GM18507 (cell line): ENCODE measurements around the gene IFT57.
"Not testable (repeated sequence)": the region's sequence is repeated elsewhere in the genome, so short reads cannot be mapped to it uniquely, and the experiment has no call there.

Experiments
- DNase-seq: peaks from one replicate; pipeline ENCODE4 v3.0.0; 2011; ENCODE audit warnings: low read depth; ENCODE audit not compliant: insufficient read length; ENCODE audit errors: extremely low spot score
- FAIRE-seq: peaks from 2 replicates; lab custom pipeline; 2011; peaks lifted over from hg19 to GRCh38; lab: Jason Lieb, UNC

The IFT57 gene

GRCh38 chr3:108178676-108179075 is 43.5 kb downstream of the IFT57 start:
- no peak for FAIRE-seq
- DNase-seq: no peak

GRCh38 chr3:108177536-108177935 is 44.7 kb downstream of the IFT57 start:
- DNase-seq: no peak
- FAIRE-seq: no peak

- DNase-seq (no peak), FAIRE-seq (no peak)
These were observed 46.9 kb downstream of the IFT57 start for GRCh38 chr3:108175352-108175751.

GRCh38 chr3:108171106-108171505 is 51.1 kb downstream of the IFT57 start:
- DNase-seq (no peak), FAIRE-seq (no peak)

GRCh38 chr3:108164391-108164790 is 57.8 kb downstream of the IFT57 start:
- DNase-seq: no peak
- FAIRE-seq: no peak

- FAIRE-seq (no peak), DNase-seq (no peak)
These were observed 62.4 kb downstream of the IFT57 start for GRCh38 chr3:108159865-108160264.

GRCh38 chr3:108159105-108159504 is 63.1 kb downstream of the IFT57 start:
- FAIRE-seq (no peak), DNase-seq (no peak)

- peak; percentile 31 for FAIRE-seq
- DNase-seq: no peak
These were observed 64.0 kb downstream of the IFT57 start for GRCh38 chr3:108158251-108158650.

- no peak for DNase-seq
- no peak for FAIRE-seq
These were observed 65.0 kb downstream of the IFT57 start for GRCh38 chr3:108157273-108157672.

- FAIRE-seq (no peak), DNase-seq (no peak)
These were observed 65.8 kb downstream of the IFT57 start for GRCh38 chr3:108156312-108156853.

GRCh38 chr3:108155642-108156041 is 66.6 kb downstream of the IFT57 start:
- FAIRE-seq: not testable (repeated sequence)

GRCh38 chr3:108153451-108153981 is 68.7 kb downstream of the IFT57 start:
- FAIRE-seq (peak; percentile 72), DNase-seq (peak; percentile 5)

More at GRCh38 chr3:108155642-108156041, 66.6 kb downstream of the IFT57 start:
- DNase-seq: not testable (repeated sequence)

- DNase-seq (no peak), FAIRE-seq (no peak)
These were observed 70.0 kb downstream of the IFT57 start for GRCh38 chr3:108152274-108152673.

- no peak for FAIRE-seq
These were observed 72.0 kb downstream of the IFT57 start for GRCh38 chr3:108150200-108150599.

GRCh38 chr3:108146139-108146538 is 76.1 kb downstream of the IFT57 start:
- FAIRE-seq: no peak
- no peak for DNase-seq

More at GRCh38 chr3:108150200-108150599, 72.0 kb downstream of the IFT57 start:
- no peak for DNase-seq

GRCh38 chr3:108145578-108145977 is 76.6 kb downstream of the IFT57 start:
- FAIRE-seq (no peak), DNase-seq (no peak)

GRCh38 chr3:108137460-108137814 is 84.8 kb downstream of the IFT57 start:
- FAIRE-seq: no peak
- no peak for DNase-seq

- no peak for DNase-seq
- no peak for FAIRE-seq
These were observed 85.4 kb downstream of the IFT57 start for GRCh38 chr3:108136561-108137459.

- FAIRE-seq: no peak
- no peak for DNase-seq
These were observed 87.7 kb downstream of the IFT57 start for GRCh38 chr3:108134555-108134880.

GRCh38 chr3:108133858-108134554 is 88.2 kb downstream of the IFT57 start:
- peak; percentile 90 for FAIRE-seq

More at GRCh38 chr3:108133858-108134554, 88.2 kb downstream of the IFT57 start:
- no peak for DNase-seq
